DMS79 treated with DMSO at 0.1 percent for 48 hours (cell line): ENCODE results near the gene C14orf119.
"Not testable (repeated sequence)": the region's sequence is repeated elsewhere in the genome, so short reads cannot be mapped to it uniquely, and the experiment has no call there.

ENCODE experiments used
- DNase-seq: peaks from one replicate; lab custom pipeline; 2025; lab: John Stamatoyannopoulos, UW

C14orf119 gene

DNA sequence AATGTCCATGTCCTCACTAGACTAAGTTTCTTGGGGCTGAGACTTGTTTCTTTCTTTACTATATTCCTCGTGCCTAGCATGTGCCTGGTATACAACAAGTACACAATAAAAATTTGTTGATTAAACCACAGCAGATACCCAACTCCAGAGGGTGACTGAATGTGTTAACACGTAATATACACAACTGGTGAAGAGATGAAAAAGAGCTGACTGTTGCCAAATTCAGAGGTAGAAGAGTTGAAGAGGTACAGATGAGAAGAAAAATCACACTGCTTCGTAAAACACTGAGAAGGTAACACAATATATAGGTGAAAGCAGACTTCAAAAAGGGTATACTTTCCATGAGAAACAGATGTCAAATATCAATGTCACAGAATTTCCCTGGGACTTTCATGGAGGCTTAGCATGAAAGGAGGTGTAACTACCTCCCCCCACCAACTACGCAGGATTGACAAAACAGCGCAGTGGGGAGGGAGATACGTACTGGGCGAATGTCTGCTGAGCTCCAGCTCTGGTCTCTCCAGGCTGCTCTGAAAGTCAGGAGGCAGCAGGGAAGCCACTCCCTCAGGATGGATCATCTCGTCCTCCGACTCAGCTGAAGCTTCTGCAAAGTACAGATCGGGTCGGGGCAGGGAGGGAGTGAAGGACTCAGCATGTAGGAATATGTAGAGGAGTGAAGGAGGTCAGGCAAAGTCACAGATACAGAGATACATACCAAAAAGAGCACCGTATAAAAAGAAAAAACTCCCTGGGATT lies 5.6 kb upstream of the C14orf119 start:
- no peak for DNase-seq

DNA sequence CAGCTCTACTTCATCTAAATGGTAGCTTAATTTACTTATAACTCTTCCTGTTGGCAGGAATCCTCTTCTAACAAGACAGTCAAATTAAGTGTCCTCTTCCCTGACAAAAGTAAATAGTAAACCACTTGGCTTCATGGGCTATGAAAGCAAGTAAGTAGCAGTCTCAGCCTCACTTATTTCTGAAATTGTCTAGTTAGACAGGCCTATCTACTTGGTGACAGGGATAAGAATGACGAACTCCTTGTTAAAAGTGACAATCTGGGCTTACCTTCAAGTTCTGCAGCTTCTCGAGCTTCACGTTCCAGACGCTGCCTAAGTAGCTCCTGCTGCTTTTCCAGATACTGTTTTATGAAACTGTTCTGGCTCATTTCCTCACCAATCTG lies 5.1 kb upstream of the C14orf119 start:
- DNase-seq: no peak

DNA sequence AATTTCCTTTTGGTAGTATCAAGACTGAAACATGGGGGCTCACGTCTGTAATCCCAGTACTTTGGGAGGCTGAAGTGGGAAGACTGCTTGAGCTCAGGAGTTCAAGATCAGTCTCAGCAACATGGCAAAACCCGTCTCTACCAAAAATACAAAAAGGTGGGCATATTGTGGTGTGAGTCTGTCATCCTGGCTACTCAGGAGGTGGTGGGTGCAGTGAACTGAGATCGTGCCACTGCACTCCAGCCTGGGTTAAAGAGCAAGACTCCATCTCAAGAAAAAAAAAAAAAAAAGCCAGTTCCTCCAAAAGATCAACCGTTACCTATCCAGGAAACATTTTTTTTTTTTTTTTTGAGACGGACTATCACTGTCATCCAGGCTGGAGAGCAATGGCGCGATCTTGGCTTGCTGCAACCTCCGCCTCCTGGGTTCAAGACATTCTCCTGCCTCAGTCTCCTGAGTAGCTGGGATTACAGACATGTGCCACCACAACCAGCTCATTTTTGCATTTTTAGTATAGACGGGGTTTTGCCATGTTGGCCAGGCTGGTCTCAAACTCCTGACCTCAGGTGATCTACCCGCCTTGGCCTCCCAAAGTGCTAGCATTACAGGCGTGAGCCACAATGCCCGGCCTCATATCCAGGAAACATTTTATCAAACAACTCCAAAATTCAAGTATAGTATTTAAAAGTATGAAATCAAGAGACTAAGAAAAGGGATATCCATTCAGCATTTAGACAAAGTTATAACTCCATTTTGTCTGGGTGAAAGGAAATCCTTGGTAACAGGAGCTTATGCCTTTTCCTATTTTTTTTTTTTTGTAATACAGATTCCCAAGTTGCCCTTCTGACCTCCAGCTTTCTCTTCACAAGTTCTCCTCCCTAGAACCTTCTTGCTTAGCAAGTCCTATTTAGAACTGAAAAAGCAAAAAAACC lies 3.7 kb upstream of the C14orf119 start:
- no peak for DNase-seq

DNA sequence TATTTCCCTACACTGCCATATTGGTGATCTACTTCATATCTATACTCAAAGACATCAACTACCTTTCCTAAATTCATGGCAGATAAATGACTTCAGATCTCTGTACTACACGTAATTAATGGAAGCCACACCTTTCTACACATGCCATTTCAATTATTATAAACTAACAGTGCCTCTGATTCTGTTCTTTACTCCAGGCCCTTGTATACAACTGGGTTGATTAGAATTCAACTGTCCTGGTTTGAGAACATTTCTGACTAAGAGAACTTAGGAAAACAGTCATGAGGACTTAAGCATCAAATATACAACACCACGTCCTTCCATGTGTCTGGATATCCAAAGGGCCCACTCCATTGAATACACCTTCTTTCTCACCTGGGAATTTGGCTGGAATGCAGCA lies 2.2 kb upstream of the C14orf119 start:
- no peak for DNase-seq

DNA sequence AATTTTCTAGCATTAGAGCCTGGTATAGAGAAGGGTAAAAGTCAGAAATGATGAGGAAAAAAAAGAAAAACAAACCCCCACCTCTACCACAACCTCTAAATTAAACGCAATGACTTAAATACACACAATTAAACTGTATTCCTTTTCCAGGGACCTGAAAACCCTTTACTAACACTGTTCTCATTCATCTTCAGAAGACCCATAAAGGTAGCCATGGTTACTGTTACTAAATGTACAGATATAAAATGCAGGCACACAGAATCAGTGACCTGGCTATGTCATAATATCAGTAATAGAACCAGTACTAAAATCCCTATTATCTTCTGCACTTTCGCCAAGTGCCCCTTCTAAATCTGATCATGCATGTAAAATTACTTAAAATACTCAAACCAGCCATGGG lies 1.8 kb upstream of the C14orf119 start:
- DNase-seq: no peak

DNA sequence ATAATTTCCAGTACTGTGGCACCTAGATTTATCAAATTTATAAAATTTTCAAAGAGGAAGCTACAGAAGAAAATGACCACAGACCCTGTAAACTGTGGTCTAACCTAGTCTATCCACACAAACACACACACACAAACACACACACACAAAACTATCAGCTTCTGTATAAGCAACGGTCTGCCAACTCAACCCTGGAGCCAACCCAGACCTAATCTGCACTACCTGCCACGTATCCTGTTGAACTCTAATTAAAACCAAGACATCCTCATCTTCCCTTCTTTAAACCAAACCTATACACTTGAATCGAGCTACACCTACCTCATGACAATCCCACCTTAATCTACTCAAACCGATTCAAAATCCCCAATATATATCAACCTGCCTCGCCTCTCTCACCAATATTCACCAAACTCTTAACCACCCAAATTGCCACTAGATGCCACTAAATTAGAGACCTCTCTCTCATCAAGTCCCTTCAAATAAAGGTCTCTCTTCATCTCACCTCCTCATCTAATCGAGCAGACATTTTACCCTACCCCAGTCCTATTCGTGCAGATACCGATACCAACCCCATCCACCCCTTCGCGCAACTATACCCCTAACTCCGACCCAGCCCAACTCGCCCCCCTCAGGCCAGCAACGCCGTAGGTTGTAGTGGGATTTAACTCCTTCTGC lies 1.2 kb upstream of the C14orf119 start:
- DNase-seq: no peak

DNA sequence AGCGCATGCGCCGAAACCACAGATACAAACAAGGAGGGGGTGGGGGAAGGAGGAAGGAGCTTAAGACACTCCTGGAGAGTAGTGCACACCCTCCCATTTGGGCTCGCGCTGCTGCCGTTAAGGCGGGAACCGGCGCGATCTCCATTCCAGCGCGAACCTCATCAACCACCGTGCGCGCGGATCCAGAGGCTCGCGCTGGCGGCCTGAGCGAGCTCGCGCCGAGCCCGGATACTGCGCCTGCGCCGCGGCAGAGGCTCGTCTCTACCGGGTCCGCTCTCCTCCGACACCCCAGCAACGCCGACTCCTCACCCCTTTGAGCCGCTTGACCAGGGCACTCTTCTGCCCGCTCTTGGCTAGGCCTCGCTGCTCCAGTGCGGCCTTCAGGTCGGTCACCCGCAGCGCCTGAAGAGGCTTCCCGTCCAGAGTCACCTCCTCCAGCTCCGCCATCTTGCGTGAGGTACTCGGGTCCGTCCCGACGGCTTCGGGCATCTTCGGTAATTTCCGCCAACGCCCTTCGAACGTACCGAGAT lies 574 bp upstream of the C14orf119 start, which contains the start of gene ACIN1:
Gene ACIN1 (minus strand): TSS at position 471 of the 530 bp plus-strand sequence. CDS start 24 bp downstream, at position 447.
- DNase-seq: no peak

DNA sequence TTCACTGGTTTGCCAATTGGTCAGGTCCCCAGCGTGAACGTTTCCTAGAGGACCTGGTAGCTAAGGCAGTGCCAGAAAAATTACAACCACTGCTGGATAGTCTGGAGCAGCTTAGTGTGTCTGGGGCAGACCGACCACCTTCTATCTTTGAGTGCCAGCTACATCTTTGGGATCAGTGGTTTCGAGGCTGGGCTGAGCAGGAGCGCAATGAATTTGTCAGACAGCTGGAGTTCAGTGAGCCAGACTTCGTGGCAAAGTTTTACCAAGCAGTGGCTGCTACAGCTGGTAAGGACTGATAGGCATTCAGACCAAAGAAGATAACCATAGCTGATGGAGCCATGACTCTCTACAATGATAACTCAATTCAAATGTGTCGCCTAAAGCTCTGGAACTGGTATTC lies 2.5 kb downstream of the C14orf119 start:
- DNase-seq: no peak

DNA sequence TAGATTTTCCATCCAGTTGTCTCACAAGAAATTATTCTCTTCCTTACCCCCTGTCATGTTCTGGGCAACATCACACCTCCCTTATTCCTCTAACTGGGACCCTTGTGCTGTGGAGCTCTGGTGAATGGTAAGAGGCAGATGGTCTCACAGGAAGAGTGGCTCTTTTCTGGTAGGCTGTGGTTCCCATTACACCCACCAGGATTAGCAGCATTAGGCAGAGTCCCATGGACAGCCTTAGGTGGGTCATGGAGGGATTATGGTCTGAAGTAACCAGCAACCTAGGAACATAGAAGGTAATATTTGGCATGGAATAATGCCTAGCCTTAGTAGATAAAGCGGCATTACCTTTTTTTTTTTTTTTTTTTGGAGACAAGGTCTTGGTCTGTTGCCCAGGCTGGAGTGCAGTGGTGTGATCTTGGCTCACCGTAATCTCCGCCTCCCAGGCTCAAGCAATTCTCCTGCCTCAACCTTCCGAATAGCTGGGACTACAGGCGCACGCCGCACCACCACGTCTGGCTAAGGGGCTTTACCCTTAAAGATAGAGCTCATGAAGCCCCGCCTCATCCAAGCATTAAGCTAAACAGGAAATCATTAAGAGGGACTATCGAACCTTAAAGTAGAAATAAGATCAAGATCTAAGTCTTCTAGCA lies 4.0 kb downstream of the C14orf119 start:
- DNase-seq: no peak

DNA sequence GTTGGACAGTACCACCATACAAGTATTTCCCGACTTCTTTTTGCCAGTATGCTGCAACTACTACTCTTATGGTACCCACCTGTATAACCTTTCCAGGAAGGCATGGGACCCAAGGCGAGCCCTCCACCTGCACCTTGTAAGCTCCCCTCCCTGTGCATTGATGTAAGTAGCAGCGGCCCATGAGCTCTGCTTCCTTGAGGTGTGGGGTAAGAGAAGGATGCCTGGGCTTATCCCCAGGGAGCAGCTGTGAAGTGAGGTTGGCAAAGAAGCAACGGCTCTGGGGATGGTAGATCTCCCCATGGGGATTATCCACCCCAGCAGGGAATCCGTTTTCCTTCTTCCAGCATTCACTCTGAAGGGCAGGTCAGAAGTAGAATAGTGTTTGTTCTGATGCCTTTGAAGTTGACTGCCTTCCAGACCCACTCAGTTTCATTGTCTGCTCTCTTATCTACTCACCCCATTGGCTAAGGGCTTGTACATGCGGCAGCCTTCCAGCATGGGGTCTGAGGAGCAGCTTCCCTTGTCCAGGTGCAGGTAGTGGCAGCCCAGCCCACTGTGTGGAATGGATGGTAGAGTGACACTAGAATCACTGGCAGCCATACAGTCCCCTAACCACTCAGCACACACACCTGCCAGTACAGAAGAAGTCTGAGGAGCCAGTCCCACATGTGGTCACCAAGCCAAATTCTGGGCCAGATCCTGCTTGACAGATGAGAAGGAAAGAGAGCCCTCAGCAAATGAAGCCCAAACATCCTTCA lies 6.1 kb downstream of the C14orf119 start:
- DNase-seq: no peak

DNA sequence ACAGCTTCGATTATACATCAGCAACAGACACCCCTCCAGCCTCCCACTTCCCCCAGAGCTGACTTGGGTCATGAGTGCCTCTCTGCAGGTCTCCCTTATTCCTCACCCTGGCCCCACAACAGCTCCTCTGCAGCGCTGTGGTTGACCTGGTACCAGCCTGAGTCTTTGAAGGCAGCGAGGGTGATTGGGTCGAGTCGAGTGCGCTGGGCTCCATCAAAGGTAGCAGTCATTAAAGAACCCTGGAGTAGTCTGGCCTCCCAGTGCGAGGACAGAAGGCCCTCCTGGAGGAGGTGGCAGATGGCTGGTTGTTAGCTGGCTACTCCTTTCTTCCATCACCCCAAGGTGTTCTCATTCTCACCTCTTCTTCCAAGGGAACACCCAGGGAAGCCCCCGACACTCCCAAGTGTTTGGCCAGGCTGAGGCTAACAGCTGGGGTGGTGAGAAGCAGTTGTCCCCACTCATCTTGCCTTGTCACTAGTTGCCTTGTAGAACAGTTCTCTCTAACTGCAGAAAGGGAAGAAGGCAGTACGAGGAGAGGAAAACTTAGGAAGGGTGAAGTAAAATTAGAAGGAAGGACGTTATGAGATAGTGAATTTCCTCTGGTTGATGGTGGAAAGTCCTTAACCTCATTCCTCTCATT lies 6.8 kb downstream of the C14orf119 start:
- no peak for DNase-seq

DNA sequence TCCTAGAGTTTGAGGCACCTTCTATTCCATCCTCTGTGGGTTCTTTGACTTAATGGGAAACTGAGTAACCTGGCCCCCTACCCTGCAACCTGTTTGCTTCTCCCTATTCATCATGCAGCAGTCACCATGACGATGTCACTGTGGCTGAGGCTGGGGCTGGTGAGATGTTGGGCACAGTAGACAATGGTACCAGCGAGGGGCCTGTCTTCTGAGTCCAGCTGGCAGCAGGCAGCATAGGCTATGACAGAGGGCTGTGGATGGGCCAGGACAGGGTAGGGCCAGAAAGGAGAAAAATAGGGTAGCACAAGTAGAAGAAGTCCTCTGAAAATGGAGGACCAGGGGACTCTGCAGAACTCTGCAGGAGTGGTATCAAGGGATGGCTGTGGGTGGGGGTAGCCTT lies 7.5 kb downstream of the C14orf119 start:
- DNase-seq: no peak

DNA sequence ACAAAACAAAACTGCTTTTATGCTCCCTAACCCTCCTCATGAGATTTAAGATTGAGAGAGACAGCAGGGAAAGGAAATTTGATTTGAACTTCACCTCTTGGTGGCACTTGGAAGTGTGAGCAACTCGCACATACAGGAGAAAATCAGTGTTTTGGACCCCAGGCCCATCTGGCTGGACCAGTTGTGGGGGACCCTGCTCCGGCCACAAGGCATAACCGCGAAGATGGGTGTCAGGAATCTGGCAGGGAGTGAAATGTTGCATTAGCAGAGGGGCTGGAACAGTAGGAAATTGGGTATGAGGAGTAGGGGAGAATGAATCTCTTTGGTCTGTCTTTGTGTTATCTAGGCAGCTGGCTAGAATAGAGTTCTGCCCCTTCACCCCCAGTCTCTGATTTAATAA lies 8.3 kb downstream of the C14orf119 start:
- DNase-seq: no peak

DNA sequence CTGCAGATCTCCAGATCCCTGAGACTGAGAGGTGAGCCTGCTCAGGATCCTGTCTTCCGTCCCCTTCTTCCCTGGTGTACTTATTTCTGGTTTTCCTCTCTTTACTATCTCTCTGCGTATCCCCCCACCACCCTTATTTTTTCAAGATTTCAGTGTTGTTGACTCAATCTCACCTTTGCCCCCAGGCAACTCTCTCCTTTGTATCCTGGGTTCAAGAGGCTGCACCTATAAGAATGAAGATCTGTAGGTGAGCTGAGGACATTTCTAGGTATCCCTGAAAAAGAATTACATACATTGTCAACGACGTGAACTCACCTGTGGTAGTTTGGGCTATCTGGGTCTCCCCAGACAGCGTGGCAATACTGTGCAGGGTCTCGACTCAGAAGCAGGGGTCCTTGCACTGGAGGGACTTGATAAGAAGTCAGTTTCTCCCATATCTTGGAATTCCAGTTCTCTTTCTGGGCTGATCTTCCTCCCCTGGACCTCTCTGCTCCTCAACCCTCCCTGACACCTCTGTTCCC lies 8.8 kb downstream of the C14orf119 start:
- no peak for DNase-seq

DNA sequence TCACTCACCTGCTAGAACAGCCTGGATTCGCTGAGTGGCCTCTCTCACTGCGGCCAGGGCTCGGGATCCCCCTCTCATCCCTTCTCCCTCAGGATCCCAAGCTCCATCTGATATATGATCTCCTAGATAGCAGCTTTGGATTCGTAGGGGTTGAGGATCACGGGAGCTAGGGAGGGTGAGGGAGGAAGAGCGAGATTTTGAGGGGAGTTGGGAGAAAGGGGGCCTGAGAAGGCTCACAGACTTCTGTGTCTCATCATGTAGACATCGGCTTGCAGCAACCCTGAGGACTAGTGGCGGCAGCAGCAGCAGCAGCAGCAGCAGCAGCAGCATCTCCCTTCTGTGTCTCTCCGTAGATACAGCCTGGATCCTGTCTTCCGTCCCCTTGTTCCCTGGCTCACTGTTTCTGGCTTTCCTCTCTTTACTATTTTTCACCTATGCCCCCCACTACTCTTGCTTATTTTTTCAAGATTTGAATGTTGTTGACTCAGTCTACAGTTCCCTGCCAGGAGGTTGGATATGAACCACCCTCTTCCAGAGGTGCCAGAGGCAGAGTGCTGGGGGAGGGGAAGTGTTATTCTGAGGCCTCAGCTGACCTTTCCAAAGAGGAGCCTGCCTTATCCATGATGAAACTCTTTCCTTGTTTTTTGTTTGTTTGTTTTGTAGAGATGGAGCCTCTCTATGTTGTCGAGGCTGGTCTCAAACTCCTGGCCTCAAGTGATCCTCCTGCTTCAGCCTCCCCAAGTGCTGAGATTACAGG lies 9.5 kb downstream of the C14orf119 start, which contains the start of gene CIROP:
Gene CIROP (minus strand): TSS at position 399 of the 757 bp plus-strand sequence. CDS start 69 bp downstream, at position 330.
- DNase-seq: no peak

DNA sequence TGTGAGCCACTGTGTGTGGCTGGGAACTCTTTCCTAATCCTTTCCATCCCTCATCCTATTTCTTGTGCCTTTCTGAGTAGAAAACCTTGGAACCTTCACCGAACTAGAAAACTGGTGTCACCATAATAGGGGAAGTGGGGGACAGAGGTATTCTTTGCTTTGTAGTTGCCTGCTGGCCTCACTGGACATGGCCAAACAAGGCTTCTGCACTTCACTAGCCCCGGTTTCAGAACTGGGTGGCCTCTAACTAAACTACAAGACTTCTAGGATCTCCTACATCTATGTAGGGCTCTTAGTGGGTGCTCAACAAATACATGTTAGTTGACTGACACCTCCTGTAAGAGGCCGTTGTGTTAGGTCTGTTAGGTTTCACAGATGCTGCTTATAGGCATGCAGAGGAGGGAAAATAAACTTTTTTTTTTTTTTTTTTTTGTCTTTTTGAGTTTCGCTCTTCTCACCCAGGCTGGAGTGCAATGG lies 10.1 kb downstream of the C14orf119 start:
- no peak for DNase-seq

DNA sequence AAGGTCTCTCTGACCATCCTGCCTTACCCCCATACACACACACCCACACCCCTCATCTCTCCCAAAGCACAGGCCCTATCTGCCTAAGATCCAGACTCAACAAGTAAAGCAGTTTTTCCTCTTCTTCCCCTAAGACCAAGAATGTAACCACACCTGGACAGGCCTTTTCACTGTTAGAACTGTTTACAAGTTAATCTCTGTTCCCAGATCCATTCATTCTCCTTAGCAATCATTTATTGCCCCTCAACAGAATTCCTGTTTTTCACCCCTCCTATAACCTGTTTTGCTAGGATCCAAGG lies 11.4 kb downstream of the C14orf119 start:
- DNase-seq: no peak

DNA sequence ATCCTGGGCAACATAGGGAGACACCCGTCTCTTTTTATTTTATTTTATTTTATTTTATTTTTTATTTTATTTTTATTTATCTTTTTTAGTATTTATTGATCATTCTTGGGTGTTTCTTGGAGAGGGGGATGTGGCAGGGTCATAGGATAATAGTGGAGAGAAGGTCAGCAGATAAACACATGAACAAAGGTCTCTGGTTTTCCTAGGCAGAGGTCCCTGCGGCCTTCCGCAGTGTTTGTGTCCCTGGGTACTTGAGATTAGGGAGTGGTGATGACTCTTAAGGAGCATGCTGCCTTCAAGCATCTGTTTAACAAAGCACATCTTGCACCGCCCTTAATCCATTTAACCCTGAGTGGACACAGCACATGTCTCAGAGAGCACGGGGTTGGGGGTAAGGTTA lies 12.3 kb downstream of the C14orf119 start:
- not testable (repeated sequence) for DNase-seq

DNA sequence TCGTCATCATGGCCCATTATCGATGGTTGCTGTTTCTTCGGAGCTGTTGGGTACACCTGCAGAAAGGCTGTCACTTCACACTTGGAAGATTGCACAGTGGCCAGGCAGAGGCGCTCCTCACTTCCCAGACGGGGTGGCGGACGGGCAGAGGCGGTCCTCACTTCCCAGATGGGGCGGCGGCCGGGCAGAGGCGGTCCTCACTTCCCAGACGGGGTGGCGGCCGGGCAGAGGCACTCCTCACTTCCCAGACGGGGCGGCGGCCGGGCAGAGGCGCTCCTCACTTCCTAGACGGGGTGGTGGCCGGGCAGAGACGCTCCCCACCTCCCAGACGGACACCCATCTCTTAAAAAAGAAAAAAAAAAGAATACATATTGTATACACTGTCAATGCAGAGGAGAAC lies 12.9 kb downstream of the C14orf119 start:
- DNase-seq: not testable (repeated sequence)
